ENCODE measurements around the gene MRPL4. TPM values are rescaled to one million over a fixed set of nuclear protein-coding genes. Genes with fewer than 3 reads are reported as not detected.

The MRPL4 gene
- total and polyA plus RNA-seq, 2 of the 13 experiments (the other 11 are each of a cell fraction or from before 2014, with no cell fraction given) = 40.6 to 42.5 TPM

DNA sequence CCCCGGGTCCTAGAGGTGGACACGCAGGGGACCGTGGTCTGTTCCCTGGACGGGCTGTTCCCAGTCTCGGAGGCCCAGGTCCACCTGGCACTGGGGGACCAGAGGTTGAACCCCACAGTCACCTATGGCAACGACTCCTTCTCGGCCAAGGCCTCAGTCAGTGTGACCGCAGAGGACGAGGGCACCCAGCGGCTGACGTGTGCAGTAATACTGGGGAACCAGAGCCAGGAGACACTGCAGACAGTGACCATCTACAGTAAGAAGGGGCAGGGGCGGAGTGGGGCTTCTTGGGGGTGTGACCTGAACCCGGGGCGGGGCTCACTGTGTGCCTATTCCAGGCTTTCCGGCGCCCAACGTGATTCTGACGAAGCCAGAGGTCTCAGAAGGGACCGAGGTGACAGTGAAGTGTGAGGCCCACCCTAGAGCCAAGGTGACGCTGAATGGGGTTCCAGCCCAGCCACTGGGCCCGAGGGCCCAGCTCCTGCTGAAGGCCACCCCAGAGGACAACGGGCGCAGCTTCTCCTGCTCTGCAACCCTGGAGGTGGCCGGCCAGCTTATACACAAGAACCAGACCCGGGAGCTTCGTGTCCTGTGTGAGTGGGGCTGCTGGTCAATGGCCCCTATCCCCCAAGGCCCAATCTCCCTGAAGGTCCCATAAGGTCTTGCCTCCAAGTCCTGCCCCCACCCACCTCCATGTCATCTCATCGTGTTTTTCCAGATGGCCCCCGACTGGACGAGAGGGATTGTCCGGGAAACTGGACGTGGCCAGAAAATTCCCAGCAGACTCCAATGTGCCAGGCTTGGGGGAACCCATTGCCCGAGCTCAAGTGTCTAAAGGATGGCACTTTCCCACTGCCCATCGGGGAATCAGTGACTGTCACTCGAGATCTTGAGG is 32.3 kb downstream of the MRPL4 start:
- no peak overlapping the region for H3K27ac ChIP-seq (ENCODE audit: extremely low read length, insufficient read depth, low read length)
- no peaks in the 10 kb centered on the region for H3K27me3 ChIP-seq (ENCODE audit: control insufficient read depth in 1 of 2, insufficient read depth in 2 of 2, low read length in 2 of 2)
- in situ Hi-C loops (cut with HindIII; ENCODE audit: extremely low pct_ligation_motif_present, low pct_unique_long_range_greater_than_20kb) (no loop called here), intact Hi-C loops (cut with micrococcal nuclease; ENCODE audit: unreplicated experiment) (no loop called here)
- no peak for ATAC-seq
- no peak overlapping the region for H3K4me3 ChIP-seq (replicated peaks in 1 of 3; ENCODE audit: insufficient read depth in 1 of 3, low read depth in 2 of 3, low read length in 3 of 3)
- no peak for FAIRE-seq
- over 99% methylated on average over 25 of the region's 34 CpGs for WGBS (ENCODE audit: low lambda C conversion rate)
- H3K4me2 ChIP-seq (ENCODE audit: low read depth, low read length) = no peak overlapping the region
- POLR2A ChIA-PET = interaction anchor here (2.1 kb wide), 1 partner anchor 13 kb away, joined by 9 read pairs; the partner anchor contains the start of gene ICAM1
- H3K4me1 ChIP-seq (ENCODE audit: insufficient read depth, low read length) = peaks cover 44% of the 10 kb centered on the region
- H3K36me3 ChIP-seq (replicated peaks in 1 of 2; ENCODE audit: control insufficient read depth in 1 of 2, insufficient read depth in 2 of 2, low read length in 2 of 2) = peaks cover 22 to 32% of the 10 kb centered on the region in 2 experiments
- 0 out of 2 replicates have a peak, but pooled peaks cover 6% of the 10 kb centered on the region for H4K20me1 ChIP-seq (ENCODE audit: insufficient read depth, low read length)
- H3K79me2 ChIP-seq (ENCODE audit: insufficient read depth, low read length) = no peaks in the 10 kb centered on the region
- no peak overlapping the region for H2AFZ ChIP-seq (ENCODE audit: low read length)
- H3K9ac ChIP-seq (ENCODE audit: insufficient read depth, low read depth, low read length) = no peak overlapping the region
- CTCF ChIA-PET (ENCODE audit: low intra/inter-chr PET ratio, low total read pairs) = no interaction called here
- DNase-seq (ENCODE audit: low spot score) = no peak
- no TSS peak for BruUV-seq (replicated peaks)
- TF ChIP-seq POLR2A (IDR thresholded peaks at IDR 0.05; ENCODE audit: insufficient read depth in 1 of 2, low read depth in 2 of 2, low read length in 2 of 2) (0 out of 4 replicates have a peak, but pooled peaks of 1 of the 2 experiments have one; percentile 16), RBFOX2 (IDR thresholded peaks at IDR 0.05; ENCODE audit: low read depth, low read length) (0 out of 2 replicates have a peak, but pooled peaks have one; percentile 14), YEATS2 (CRISPR knock-in tag; IDR thresholded peaks at IDR 0.05; ENCODE audit: borderline replicate concordance) (no peak)
- no peaks in the 10 kb centered on the region for H3K9me3 ChIP-seq (ENCODE audit: low read length)

DNA sequence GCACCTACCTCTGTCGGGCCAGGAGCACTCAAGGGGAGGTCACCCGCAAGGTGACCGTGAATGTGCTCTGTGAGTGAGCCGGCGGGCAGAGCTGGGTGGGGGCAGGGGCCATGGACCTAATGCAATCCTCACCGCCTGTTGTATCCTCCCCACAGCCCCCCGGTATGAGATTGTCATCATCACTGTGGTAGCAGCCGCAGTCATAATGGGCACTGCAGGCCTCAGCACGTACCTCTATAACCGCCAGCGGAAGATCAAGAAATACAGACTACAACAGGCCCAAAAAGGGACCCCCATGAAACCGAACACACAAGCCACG is 32.9 kb downstream of the MRPL4 start:
- no peak overlapping the region for H3K4me3 ChIP-seq (replicated peaks in 1 of 3; ENCODE audit: insufficient read depth in 1 of 3, low read depth in 2 of 3, low read length in 3 of 3)
- 0 out of 2 replicates have a peak, but pooled peaks cover 6% of the 10 kb centered on the region for H4K20me1 ChIP-seq (ENCODE audit: insufficient read depth, low read length)
- H3K9ac ChIP-seq (ENCODE audit: insufficient read depth, low read depth, low read length) = no peak overlapping the region
- ChIA-PET CTCF (ENCODE audit: low intra/inter-chr PET ratio, low total read pairs) (no interaction called here), POLR2A (interaction anchor here (1.0 to 2.1 kb wide), 2 partner anchors 14 to 26 kb away, joined by 3 to 9 read pairs; partner anchors contain the start of gene ICAM1)
- peaks cover 0 to under 1% of the 10 kb centered on the region in 2 experiments; a peak in 1 of 5 replicates for H3K27me3 ChIP-seq (ENCODE audit: control insufficient read depth in 1 of 2, insufficient read depth in 2 of 2, low read length in 2 of 2)
- no peak for DNase-seq (ENCODE audit: low spot score)
- H3K79me2 ChIP-seq (ENCODE audit: insufficient read depth, low read length) = no peaks in the 10 kb centered on the region
- peaks cover 19 to 28% of the 10 kb centered on the region in 2 experiments for H3K36me3 ChIP-seq (replicated peaks in 1 of 2; ENCODE audit: control insufficient read depth in 1 of 2, insufficient read depth in 2 of 2, low read length in 2 of 2)
- H3K27ac ChIP-seq (ENCODE audit: extremely low read length, insufficient read depth, low read length) = no peak overlapping the region
- TF ChIP-seq GATA4 (IDR thresholded peaks at IDR 0.05; ENCODE audit: borderline replicate concordance, low read depth) (no peak), ZNF615 (CRISPR knock-in tag; IDR thresholded peaks at IDR 0.05; ENCODE audit: borderline replicate concordance) (no peak)
- TF ChIP-seq, protein P1, sequence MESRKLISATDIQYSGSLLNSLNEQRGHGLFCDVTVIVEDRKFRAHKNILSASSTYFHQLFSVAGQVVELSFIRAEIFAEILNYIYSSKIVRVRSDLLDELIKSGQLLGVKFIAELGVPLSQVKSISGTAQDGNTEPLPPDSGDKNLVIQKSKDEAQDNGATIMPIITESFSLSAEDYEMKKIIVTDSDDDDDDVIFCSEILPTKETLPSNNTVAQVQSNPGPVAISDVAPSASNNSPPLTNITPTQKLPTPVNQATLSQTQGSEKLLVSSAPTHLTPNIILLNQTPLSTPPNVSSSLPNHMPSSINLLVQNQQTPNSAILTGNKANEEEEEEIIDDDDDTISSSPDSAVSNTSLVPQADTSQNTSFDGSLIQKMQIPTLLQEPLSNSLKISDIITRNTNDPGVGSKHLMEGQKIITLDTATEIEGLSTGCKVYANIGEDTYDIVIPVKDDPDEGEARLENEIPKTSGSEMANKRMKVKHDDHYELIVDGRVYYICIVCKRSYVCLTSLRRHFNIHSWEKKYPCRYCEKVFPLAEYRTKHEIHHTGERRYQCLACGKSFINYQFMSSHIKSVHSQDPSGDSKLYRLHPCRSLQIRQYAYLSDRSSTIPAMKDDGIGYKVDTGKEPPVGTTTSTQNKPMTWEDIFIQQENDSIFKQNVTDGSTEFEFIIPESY (CRISPR knock-in tag; IDR thresholded peaks at IDR 0.05) = 0 out of 2 replicates have a peak, but pooled peaks have one; percentile 29
- TF ChIP-seq, protein P2, sequence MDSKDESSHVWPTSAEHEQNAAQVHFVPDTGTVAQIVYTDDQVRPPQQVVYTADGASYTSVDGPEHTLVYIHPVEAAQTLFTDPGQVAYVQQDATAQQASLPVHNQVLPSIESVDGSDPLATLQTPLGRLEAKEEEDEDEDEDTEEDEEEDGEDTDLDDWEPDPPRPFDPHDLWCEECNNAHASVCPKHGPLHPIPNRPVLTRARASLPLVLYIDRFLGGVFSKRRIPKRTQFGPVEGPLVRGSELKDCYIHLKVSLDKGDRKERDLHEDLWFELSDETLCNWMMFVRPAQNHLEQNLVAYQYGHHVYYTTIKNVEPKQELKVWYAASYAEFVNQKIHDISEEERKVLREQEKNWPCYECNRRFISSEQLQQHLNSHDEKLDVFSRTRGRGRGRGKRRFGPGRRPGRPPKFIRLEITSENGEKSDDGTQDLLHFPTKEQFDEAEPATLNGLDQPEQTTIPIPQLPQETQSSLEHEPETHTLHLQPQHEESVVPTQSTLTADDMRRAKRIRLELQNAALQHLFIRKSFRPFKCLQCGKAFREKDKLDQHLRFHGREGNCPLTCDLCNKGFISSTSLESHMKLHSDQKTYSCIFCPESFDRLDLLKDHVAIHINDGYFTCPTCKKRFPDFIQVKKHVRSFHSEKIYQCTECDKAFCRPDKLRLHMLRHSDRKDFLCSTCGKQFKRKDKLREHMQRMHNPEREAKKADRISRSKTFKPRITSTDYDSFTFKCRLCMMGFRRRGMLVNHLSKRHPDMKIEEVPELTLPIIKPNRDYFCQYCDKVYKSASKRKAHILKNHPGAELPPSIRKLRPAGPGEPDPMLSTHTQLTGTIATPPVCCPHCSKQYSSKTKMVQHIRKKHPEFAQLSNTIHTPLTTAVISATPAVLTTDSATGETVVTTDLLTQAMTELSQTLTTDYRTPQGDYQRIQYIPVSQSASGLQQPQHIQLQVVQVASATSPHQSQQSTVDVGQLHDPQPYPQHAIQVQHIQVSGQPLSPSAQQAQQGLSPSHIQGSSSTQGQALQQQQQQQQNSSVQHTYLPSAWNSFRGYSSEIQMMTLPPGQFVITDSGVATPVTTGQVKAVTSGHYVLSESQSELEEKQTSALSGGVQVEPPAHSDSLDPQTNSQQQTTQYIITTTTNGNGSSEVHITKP (CRISPR knock-in tag; IDR thresholded peaks at IDR 0.05; ENCODE audit: low read depth) = no peak
- TF ChIP-seq, protein P3, sequence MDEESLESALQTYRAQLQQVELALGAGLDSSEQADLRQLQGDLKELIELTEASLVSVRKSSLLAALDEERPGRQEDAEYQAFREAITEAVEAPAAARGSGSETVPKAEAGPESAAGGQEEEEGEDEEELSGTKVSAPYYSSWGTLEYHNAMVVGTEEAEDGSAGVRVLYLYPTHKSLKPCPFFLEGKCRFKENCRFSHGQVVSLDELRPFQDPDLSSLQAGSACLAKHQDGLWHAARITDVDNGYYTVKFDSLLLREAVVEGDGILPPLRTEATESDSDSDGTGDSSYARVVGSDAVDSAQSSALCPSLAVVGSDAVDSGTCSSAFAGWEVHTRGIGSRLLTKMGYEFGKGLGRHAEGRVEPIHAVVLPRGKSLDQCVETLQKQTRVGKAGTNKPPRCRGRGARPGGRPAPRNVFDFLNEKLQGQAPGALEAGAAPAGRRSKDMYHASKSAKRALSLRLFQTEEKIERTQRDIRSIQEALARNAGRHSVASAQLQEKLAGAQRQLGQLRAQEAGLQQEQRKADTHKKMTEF (CRISPR knock-in tag; IDR thresholded peaks at IDR 0.05) = no peak
- BruUV-seq (replicated peaks) = no TSS peak
- in situ Hi-C loops (cut with HindIII; ENCODE audit: extremely low pct_ligation_motif_present, low pct_unique_long_range_greater_than_20kb) (no loop called here), intact Hi-C loops (cut with micrococcal nuclease; ENCODE audit: unreplicated experiment) (no loop called here)
- no peak for ATAC-seq
- H2AFZ ChIP-seq (ENCODE audit: low read length) = no peak overlapping the region
- H3K4me1 ChIP-seq (ENCODE audit: insufficient read depth, low read length) = peaks cover 48% of the 10 kb centered on the region
- H3K9me3 ChIP-seq (ENCODE audit: low read length) = no peaks in the 10 kb centered on the region
- no peak for FAIRE-seq
- no peak overlapping the region for H3K4me2 ChIP-seq (ENCODE audit: low read depth, low read length)
- 97% methylated on average over 12 of the region's 13 CpGs for WGBS (ENCODE audit: low lambda C conversion rate)

All from HepG2 (cell line).